DND-41 (cell line): ENCODE data around the gene HSD17B2.

Experiments used
- ATAC-seq: fragments of 200-7000 bp; cut with Tn5 transposase; 3 replicates; pipeline ENCODE4 v1.9.1; 2021; ENCODE audit warnings: low read depth; ENCODE audit not compliant: insufficient read depth
- DNase-seq: peaks from one replicate; pipeline ENCODE4 v3.0.0-alpha.2; 2020
- H2AFZ ChIP-seq: 2 replicates; pipeline ENCODE4 v1.6.0; 2012; ENCODE audit warnings: low read depth, low read length
- H3K27ac ChIP-seq: 2 replicates; pipeline ENCODE4 v1.5.1; 2012; ENCODE audit warnings: low read length, inconsistent platforms
- H3K27me3 ChIP-seq: fragments of 200-600 bp; sonication (generic); 2 replicates; pipeline ENCODE4 v1.6.0; 2012; ENCODE audit warnings: low read length, mild to moderate bottlenecking, inconsistent platforms; ENCODE audit not compliant: insufficient read depth, poor library complexity
- H3K36me3 ChIP-seq: 2 replicates; pipeline ENCODE4 v1.5.1; 2012; ENCODE audit warnings: low read length, inconsistent platforms; ENCODE audit not compliant: insufficient read depth
- H3K4me1 ChIP-seq: 2 replicates; pipeline ENCODE4 v1.5.1; 2012; ENCODE audit warnings: mild to moderate bottlenecking, low read length; ENCODE audit not compliant: insufficient read depth
- H3K4me2 ChIP-seq: 2 replicates; pipeline ENCODE4 v1.6.0; 2012; ENCODE audit warnings: mild to moderate bottlenecking, moderate library complexity, low read length, inconsistent platforms; ENCODE audit not compliant: insufficient read depth
- H3K4me3 ChIP-seq, 2 experiments: fragments of 200-600 bp in 1 of 2; shearing (Covaris generic) in 1 of 2; 2 replicates each; pipeline ENCODE4 v1.5.1; 2012 to 2016; ENCODE audit warnings: inconsistent platforms in 2 of 2, low read length in 2 of 2, mild to moderate bottlenecking in 2 of 2, low read depth in 1 of 2, moderate library complexity in 1 of 2
- H3K79me2 ChIP-seq: 2 replicates; pipeline ENCODE4 v1.6.0; 2012; ENCODE audit warnings: low read length, inconsistent platforms; ENCODE audit not compliant: insufficient read depth
- H3K9ac ChIP-seq: 2 replicates; pipeline ENCODE4 v1.6.0; 2012; ENCODE audit warnings: low read depth, mild to moderate bottlenecking, inconsistent platforms, low read length, moderate library complexity
- H3K9me3 ChIP-seq: 2 replicates; pipeline ENCODE4 v1.5.1; 2012; ENCODE audit warnings: low read length, moderate library complexity, mild to moderate bottlenecking, inconsistent platforms; ENCODE audit not compliant: insufficient read depth, severe bottlenecking
- H4K20me1 ChIP-seq: 2 replicates; pipeline ENCODE4 v1.6.0; 2012; ENCODE audit warnings: low read length; ENCODE audit not compliant: insufficient read depth
- EZH2 ChIP-seq: IDR thresholded peaks from 3 replicates; pipeline ENCODE4 v1.6.1; 2012; ENCODE audit warnings: borderline replicate concordance, low read depth, mild to moderate bottlenecking, moderate library complexity, low read length, inconsistent platforms; ENCODE audit not compliant: severe bottlenecking
- TF ChIP-seq, protein P1 (sequence below): IDR thresholded peaks from 2 replicates; pipeline ENCODE4 v1.5.1; 2012; ENCODE audit warnings: borderline replicate concordance, low read length, moderate library complexity, mild to moderate bottlenecking; ENCODE audit not compliant: poor library complexity, severe bottlenecking; ENCODE audit errors: extremely low read depth

HSD17B2 gene

DNA sequence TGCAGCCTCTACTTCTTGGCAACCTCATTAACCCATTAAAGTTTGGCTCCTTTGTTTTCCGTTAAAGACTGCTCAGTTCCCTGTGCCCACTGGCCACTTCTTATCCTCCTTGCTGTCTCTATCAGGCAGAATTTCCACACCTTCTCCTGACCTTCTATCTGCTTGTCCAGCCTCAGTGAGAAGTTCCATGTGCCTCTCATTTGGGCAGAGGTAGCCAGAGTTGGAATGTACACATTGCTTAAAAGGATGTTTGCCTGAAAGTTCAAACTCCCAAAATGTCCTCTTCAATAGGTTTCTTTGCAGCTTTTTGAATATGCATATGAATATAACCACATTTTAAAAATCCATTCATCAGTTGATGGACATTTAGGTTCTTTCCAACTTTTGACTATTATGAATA is 47.0 kb downstream of the HSD17B2 start:
- no peak for ATAC-seq
- no peak overlapping the region for H3K4me2 ChIP-seq

DNA sequence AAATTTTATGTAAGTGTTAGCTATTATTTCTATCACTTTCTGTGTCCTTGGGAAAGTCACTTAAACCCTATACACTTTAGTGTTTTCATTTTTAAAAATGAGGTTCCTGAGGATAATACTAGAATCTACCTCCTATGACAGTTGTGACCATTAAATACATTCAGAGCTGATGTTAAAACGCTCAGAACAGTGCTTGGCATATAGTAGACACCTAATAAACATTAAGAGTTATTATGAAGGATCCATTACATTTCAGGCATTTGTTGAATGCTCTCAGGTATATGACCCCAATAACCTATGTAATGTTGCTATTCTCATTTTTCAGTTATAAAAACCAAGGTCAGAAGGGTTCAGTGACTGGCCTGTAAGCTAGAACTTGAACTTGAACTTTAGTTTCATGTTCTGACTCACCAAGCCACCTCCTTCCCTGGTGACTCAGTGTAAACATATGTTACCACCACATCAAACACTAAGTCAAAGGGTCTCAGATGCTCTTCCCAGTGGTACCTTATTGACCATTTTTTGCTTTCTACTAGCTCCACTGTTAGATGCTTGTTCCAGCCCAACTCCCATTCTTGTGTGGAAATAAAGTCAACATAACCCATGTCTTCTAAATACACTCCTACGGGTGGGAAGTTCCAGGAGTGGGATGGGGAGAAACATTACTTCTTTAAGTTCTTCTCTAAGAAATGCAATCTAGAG is 47.6 kb downstream of the HSD17B2 start:
- Histone ChIP-seq H2AFZ (no peak overlapping the region), H4K20me1 (no peaks in the 10 kb centered on the region), H3K27me3 (no peaks in the 10 kb centered on the region), H3K9me3 (no peaks in the 10 kb centered on the region), H3K4me1 (no peaks in the 10 kb centered on the region), H3K36me3 (no peaks in the 10 kb centered on the region), H3K9ac (no peak overlapping the region), H3K4me2 (no peak overlapping the region), H3K4me3 (no peak overlapping the region), H3K27ac (no peak overlapping the region), H3K79me2 (no peaks in the 10 kb centered on the region)
- peak; percentile 76 for ATAC-seq
- DNase-seq, result peak; percentile 5
- TF ChIP-seq EZH2, result no peak
- TF ChIP-seq, protein P1, sequence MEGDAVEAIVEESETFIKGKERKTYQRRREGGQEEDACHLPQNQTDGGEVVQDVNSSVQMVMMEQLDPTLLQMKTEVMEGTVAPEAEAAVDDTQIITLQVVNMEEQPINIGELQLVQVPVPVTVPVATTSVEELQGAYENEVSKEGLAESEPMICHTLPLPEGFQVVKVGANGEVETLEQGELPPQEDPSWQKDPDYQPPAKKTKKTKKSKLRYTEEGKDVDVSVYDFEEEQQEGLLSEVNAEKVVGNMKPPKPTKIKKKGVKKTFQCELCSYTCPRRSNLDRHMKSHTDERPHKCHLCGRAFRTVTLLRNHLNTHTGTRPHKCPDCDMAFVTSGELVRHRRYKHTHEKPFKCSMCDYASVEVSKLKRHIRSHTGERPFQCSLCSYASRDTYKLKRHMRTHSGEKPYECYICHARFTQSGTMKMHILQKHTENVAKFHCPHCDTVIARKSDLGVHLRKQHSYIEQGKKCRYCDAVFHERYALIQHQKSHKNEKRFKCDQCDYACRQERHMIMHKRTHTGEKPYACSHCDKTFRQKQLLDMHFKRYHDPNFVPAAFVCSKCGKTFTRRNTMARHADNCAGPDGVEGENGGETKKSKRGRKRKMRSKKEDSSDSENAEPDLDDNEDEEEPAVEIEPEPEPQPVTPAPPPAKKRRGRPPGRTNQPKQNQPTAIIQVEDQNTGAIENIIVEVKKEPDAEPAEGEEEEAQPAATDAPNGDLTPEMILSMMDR, result no peak

More for the DNA sequence above, 47.0 kb downstream of the HSD17B2 start:
- H3K79me2 ChIP-seq, result no peaks in the 10 kb centered on the region
- no peak overlapping the region for H3K9ac ChIP-seq
- no peaks in the 10 kb centered on the region for H4K20me1 ChIP-seq
- no peak overlapping the region for H3K4me3 ChIP-seq
- no peak overlapping the region for H2AFZ ChIP-seq
- H3K27ac ChIP-seq, result no peak overlapping the region
- TF ChIP-seq, protein P1, result no peak
- no peak for TF ChIP-seq EZH2
- no peaks in the 10 kb centered on the region for H3K27me3 ChIP-seq
- no peaks in the 10 kb centered on the region for H3K4me1 ChIP-seq
- H3K9me3 ChIP-seq, result no peaks in the 10 kb centered on the region
- H3K36me3 ChIP-seq, result no peaks in the 10 kb centered on the region
- DNase-seq, result no peak

DNA sequence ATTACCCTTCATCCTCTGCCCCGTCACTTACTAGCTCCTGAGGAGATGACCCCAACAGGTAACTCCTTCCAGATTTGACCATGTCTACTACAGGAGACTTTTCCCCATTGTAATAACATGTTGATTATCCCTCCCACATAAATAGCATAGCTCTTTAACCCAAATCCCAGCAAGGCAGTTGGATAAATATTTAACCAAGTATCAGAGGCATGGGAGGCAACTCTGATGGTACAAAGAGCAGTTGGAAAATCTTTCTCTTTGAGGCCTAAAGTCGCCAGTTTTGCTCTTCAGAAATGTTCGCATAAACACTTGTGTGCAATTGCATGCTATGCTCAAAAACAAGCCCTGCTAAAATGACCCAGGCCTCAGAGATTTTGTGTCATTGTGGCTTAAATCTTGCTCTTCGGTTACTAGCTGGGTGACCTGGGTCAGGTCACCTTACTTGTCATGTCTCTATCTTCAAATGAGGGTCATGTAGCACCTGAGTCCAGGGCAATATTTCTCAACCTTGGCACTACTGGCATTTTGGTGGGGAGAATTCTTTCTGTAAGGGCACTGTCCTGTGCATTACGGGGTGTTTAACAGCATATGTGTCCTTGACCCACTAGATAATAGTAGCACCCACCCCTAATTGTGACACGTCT is 48.8 kb downstream of the HSD17B2 start:
- Histone ChIP-seq H3K79me2 (no peaks in the 10 kb centered on the region), H4K20me1 (no peaks in the 10 kb centered on the region), H3K9ac (no peak overlapping the region), H3K4me3 (no peak overlapping the region), H3K4me1 (no peaks in the 10 kb centered on the region), H2AFZ (no peak overlapping the region), H3K4me2 (no peak overlapping the region), H3K9me3 (no peaks in the 10 kb centered on the region), H3K36me3 (no peaks in the 10 kb centered on the region), H3K27ac (no peak overlapping the region), H3K27me3 (no peaks in the 10 kb centered on the region)
- TF ChIP-seq, protein P1, result no peak
- TF ChIP-seq EZH2, result no peak
- ATAC-seq (no peak), DNase-seq (no peak)
